HG03432 (cell line): ENCODE data around the gene NFE2L1.
"Not testable (repeated sequence)": the region's sequence is repeated elsewhere in the genome, so short reads cannot be mapped to it uniquely, and the experiment has no call there.

ENCODE experiments used
- ATAC-seq: cut with Tn5 transposase; IDR thresholded peaks from one replicate; pipeline ENCODE4 v1.9.1; 2021; ENCODE audit warnings: mild to moderate bottlenecking, moderate library complexity; ENCODE audit not compliant: unreplicated experiment

Gene NFE2L1

GRCh38 chr17:48023400-48024148 is 24.6 kb upstream of the NFE2L1 start:
- no peak for ATAC-seq

GRCh38 chr17:48024149-48025039 is 23.8 kb upstream of the NFE2L1 start:
- ATAC-seq: no peak

GRCh38 chr17:48025040-48025903 is 22.9 kb upstream of the NFE2L1 start:
- peak; percentile 77 for ATAC-seq

GRCh38 chr17:48025904-48026501 is 22.2 kb upstream of the NFE2L1 start:
- ATAC-seq: no peak

- peak; percentile 44 for ATAC-seq
Observed at GRCh38 chr17:48026502-48027321, 21.4 kb upstream of the NFE2L1 start.

GRCh38 chr17:48027322-48027981 is 20.7 kb upstream of the NFE2L1 start:
- ATAC-seq: no peak

- ATAC-seq: no peak
Observed at GRCh38 chr17:48028736-48029135, 19.4 kb upstream of the NFE2L1 start.

GRCh38 chr17:48030531-48030930 is 17.6 kb upstream of the NFE2L1 start:
- no peak for ATAC-seq

- no peak for ATAC-seq
Observed at GRCh38 chr17:48031966-48032365, 16.2 kb upstream of the NFE2L1 start.

- ATAC-seq: not testable (repeated sequence)
Observed at GRCh38 chr17:48034734-48035133, 13.4 kb upstream of the NFE2L1 start.

- ATAC-seq: no peak
Observed at GRCh38 chr17:48036693-48037035, 11.5 kb upstream of the NFE2L1 start.

GRCh38 chr17:48037036-48037837 is 10.9 kb upstream of the NFE2L1 start, which contains the start of gene COPZ2:
TSS of gene COPZ2 (minus strand) at chr17:48037797. CDS start at chr17:48037777, 20 bp downstream.
- peak; percentile 58 for ATAC-seq

GRCh38 chr17:48037838-48038323 is 10.3 kb upstream of the NFE2L1 start:
- no peak for ATAC-seq

GRCh38 chr17:48038687-48039086 is 9.5 kb upstream of the NFE2L1 start:
- no peak for ATAC-seq

- ATAC-seq: no peak
Observed at GRCh38 chr17:48043176-48043575, 5.0 kb upstream of the NFE2L1 start.

- ATAC-seq: no peak
Observed at GRCh38 chr17:48044851-48045250, 3.3 kb upstream of the NFE2L1 start.

- no peak for ATAC-seq
Observed at GRCh38 chr17:48045316-48046001, 2.7 kb upstream of the NFE2L1 start.

GRCh38 chr17:48046296-48046695 is 1.9 kb upstream of the NFE2L1 start:
- ATAC-seq: no peak
